Measurements from ENCODE around the gene HELZ.

HELZ gene

GRCh38 chr17:67177732-67178131, 67.3 kb downstream of the HELZ start:
- TF ChIP-seq HOXA7 (CRISPR knock-in tag; IDR thresholded peaks at IDR 0.05; ENCODE audit: borderline replicate concordance), result no peak
- no peak for TF ChIP-seq ZNF473 (tag by site-specific recombination; IDR thresholded peaks at IDR 0.05)
- Histone ChIP-seq H3K9me3 (ENCODE audit: control insufficient read depth, insufficient read depth, low read depth, low read length) (no peaks in the 10 kb centered on the region), H3K4me3 (ENCODE audit: low read depth, low read length) (no peak overlapping the region), H3K4me1 (ENCODE audit: control insufficient read depth, insufficient read depth, low read length) (no peaks in the 10 kb centered on the region), H3K27ac (ENCODE audit: extremely low read depth, low read depth, low read length) (no peak overlapping the region), H3K36me3 (ENCODE audit: control insufficient read depth in 2 of 2, insufficient read depth in 1 of 2, low read length in 2 of 2) (peaks cover 48 to 53% of the 10 kb centered on the region in 2 experiments)
- CTCF ChIA-PET, result interaction anchor here (0.7 to 1.8 kb wide), 3 partner anchors 20 to 383 kb away, joined by 3 to 4 read pairs (median 3); no protein-coding TSS in a partner anchor
- POLR2A ChIA-PET, result no interaction called here

- no peak overlapping the region for H3K4me3 ChIP-seq (ENCODE audit: low read depth, low read length)
- peaks cover 44 to 57% of the 10 kb centered on the region in 2 experiments for H3K36me3 ChIP-seq (ENCODE audit: control insufficient read depth in 2 of 2, insufficient read depth in 1 of 2, low read length in 2 of 2)
- POLR2A ChIA-PET, result no interaction called here
- CTCF ChIA-PET, result interaction anchor here (0.7 kb wide), 1 partner anchor 26 kb away, joined by 4 read pairs; no protein-coding TSS in a partner anchor
- no peaks in the 10 kb centered on the region for H3K4me1 ChIP-seq (ENCODE audit: control insufficient read depth, insufficient read depth, low read length)
- TF ChIP-seq ZNF830 (tag by site-specific recombination; IDR thresholded peaks at IDR 0.05; ENCODE audit: low read depth) (no peak), ZNF785 (tag by site-specific recombination; IDR thresholded peaks at IDR 0.05) (no peak), ZNF48 (tag by site-specific recombination; IDR thresholded peaks at IDR 0.05) (no peak), ZNF510 (tag by site-specific recombination; IDR thresholded peaks at IDR 0.05; ENCODE audit: insufficient replicate concordance) (no peak), ZNF37A (tag by site-specific recombination; IDR thresholded peaks at IDR 0.05) (no peak), ZNF24 (tag by site-specific recombination; IDR thresholded peaks at IDR 0.05) (no peak), ZNF426 (tag by site-specific recombination; IDR thresholded peaks at IDR 0.05) (no peak), ZNF701 (tag by site-specific recombination; IDR thresholded peaks at IDR 0.05) (no peak), ZSCAN30 (tag by site-specific recombination; IDR thresholded peaks at IDR 0.05) (no peak), ZNF544 (tag by site-specific recombination; IDR thresholded peaks at IDR 0.05) (no peak), ZNF677 (tag by site-specific recombination; IDR thresholded peaks at IDR 0.05) (no peak), ZNF639 (tag by site-specific recombination; IDR thresholded peaks at IDR 0.05) (no peak), ZNF132 (tag by site-specific recombination; IDR thresholded peaks at IDR 0.05; ENCODE audit: borderline replicate concordance) (no peak), KLF1 (tag by site-specific recombination; IDR thresholded peaks at IDR 0.05) (no peak), ZIC2 (tag by site-specific recombination; IDR thresholded peaks at IDR 0.05) (no peak), PRDM10 (tag by site-specific recombination; IDR thresholded peaks at IDR 0.05) (no peak), ZBTB17 (tag by site-specific recombination; IDR thresholded peaks at IDR 0.05) (no peak), ZNF248 (tag by site-specific recombination; IDR thresholded peaks at IDR 0.05) (no peak)
- no peaks in the 10 kb centered on the region for H3K9me3 ChIP-seq (ENCODE audit: control insufficient read depth, insufficient read depth, low read depth, low read length)
- no peak overlapping the region for H3K27ac ChIP-seq (ENCODE audit: extremely low read depth, low read depth, low read length)
Measured at GRCh38 chr17:67174190-67174589, 70.8 kb downstream of the HELZ start.
